CD4-positive, CD25-positive, alpha-beta regulatory T cell (primary cell): Measurements from ENCODE around the gene NSMF. TPM values are rescaled to one million over a fixed set of nuclear protein-coding genes. Genes with fewer than 3 reads are reported as not detected.

ENCODE experiments used
- ATAC-seq, 2 donors: fragments of 150-1000 bp; cut with Tn5 transposase; one replicate each; pipeline ENCODE4 v1.10.0; 2021; ENCODE audit warnings: low read depth in 2 of 2, moderate number of reproducible peaks in 2 of 2, moderate library complexity in 1 of 2
- DNase-seq, 3 donors: peaks; one replicate each; pipeline versions ENCODE4 v3.0.0 to v3.0.0-alpha.2; 2012 to 2022; ENCODE audit warnings: mixed read lengths in 1 of 3
- H3K27ac ChIP-seq: one replicate; pipeline ENCODE4 v1.7.0; 2013; ENCODE audit warnings: mild to moderate bottlenecking, low read length; ENCODE audit not compliant: insufficient read depth, poor library complexity, severe bottlenecking
- H3K27me3 ChIP-seq: one replicate; pipeline ENCODE4 v1.7.0; 2013; ENCODE audit warnings: low read length; ENCODE audit not compliant: control insufficient read depth, insufficient read depth
- H3K36me3 ChIP-seq: one replicate; pipeline ENCODE4 v1.7.0; 2013; ENCODE audit warnings: mild to moderate bottlenecking, low read length, moderate library complexity; ENCODE audit not compliant: control insufficient read depth, insufficient read depth
- H3K4me1 ChIP-seq: 2 replicates; pipeline ENCODE4 v1.7.0; 2013; ENCODE audit warnings: mild to moderate bottlenecking, low read length; ENCODE audit not compliant: insufficient read depth, control insufficient read depth, poor library complexity, severe bottlenecking
- H3K4me3 ChIP-seq: one replicate; pipeline ENCODE4 v1.7.0; 2013; ENCODE audit warnings: low read depth, mild to moderate bottlenecking, low read length, moderate library complexity
- H3K9me3 ChIP-seq, 2 experiments: 1 replicate in 1 of 2; 2 replicates in 1 of 2; pipeline ENCODE4 v1.7.0; 2013; ENCODE audit warnings: low read length in 2 of 2, mild to moderate bottlenecking in 1 of 2, moderate library complexity in 1 of 2; ENCODE audit not compliant: control insufficient read depth in 2 of 2
- H3K27ac Mint-ChIP-seq, 3 donors: one replicate each; pipeline ENCODE4 v1.8.0; 2020 to 2022; ENCODE audit warnings: mild to moderate bottlenecking in 3 of 3, mixed read lengths in 3 of 3, moderate library complexity in 2 of 3
- H3K27me3 Mint-ChIP-seq: one replicate; pipeline ENCODE4 v1.8.0; 2022; ENCODE audit warnings: mild to moderate bottlenecking, mixed read lengths
- H3K36me3 Mint-ChIP-seq: one replicate; pipeline ENCODE4 v1.8.0; 2020; ENCODE audit warnings: mixed read lengths
- H3K4me1 Mint-ChIP-seq, 4 donors: one replicate each; pipeline ENCODE4 v1.8.0; 2020 to 2022; ENCODE audit warnings: mixed read lengths in 4 of 4, mild to moderate bottlenecking in 1 of 4
- H3K4me3 Mint-ChIP-seq, 4 donors: one replicate each; pipeline ENCODE4 v1.8.0; 2020 to 2022; ENCODE audit warnings: mild to moderate bottlenecking in 4 of 4, mixed read lengths in 4 of 4, moderate library complexity in 3 of 4
- H3K9me3 Mint-ChIP-seq, 7 donors: one replicate each; pipeline ENCODE4 v1.8.0; 2020 to 2022; ENCODE audit warnings: mixed read lengths in 7 of 7, mild to moderate bottlenecking in 3 of 7, moderate library complexity in 2 of 7
- polyA plus RNA-seq, 4 donors: library from polyadenylated mRNA; unstranded; fragments of 300-500 nt; fragmentation: Illumina TruSeq; gene quantifications; one replicate each; pipeline ENCODE4 v1.2.3, GENCODE V29; 2021
- total RNA-seq: library from RNA; stranded (reverse); gene quantifications from one replicate; pipeline ENCODE4 v1.2.3, GENCODE V29; 2022

The NSMF gene
- total and polyA plus RNA-seq, 5 donors from 2014 or later, result 9.3 to 109 (median 13.8) TPM

- no peaks in the 10 kb centered on the region for H3K36me3 Mint-ChIP-seq
- H3K36me3 ChIP-seq, result no peaks in the 10 kb centered on the region
- no peaks in the 10 kb centered on the region for H3K27me3 ChIP-seq
- H3K27me3 Mint-ChIP-seq, result no peaks in the 10 kb centered on the region
- H3K9me3 ChIP-seq, result no peaks in the 10 kb centered on the region
- no peak overlapping the region for H3K4me3 ChIP-seq
- DNase-seq (no peak), ATAC-seq (no peak)
- H3K9me3 Mint-ChIP-seq, result no peaks in the 10 kb centered on the region
- no peak overlapping the region for H3K4me3 Mint-ChIP-seq
- H3K4me1 ChIP-seq, result no peaks in the 10 kb centered on the region
- no peak overlapping the region for H3K27ac ChIP-seq
- H3K4me1 Mint-ChIP-seq, result peaks cover 3 to 10% (median 5%) of the 10 kb centered on the region in 4 donors
- no peak overlapping the region for H3K27ac Mint-ChIP-seq
Observed at GRCh38 chr9:137488906-137489305, 29.8 kb upstream of the NSMF start.

DNA sequence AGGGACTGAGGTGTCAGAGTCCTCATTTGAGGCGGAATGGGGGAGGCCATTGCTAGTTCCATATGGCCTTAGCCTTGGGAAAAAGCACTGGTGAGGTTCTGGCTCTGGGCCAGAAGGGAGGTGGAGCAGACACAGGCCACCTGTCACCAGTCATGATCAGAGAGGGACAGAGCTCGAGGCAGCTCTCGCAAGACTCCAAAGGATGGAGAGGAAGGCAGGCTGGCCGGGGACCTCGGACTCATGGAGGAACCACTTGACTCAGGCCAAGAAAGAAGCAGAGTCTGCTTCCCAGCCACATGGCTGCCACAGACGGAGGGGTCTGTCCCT is 29.2 kb upstream of the NSMF start:
- ATAC-seq, result no peak
- peaks cover 3 to 10% (median 5%) of the 10 kb centered on the region in 4 donors for H3K4me1 Mint-ChIP-seq
- Histone ChIP-seq H3K4me3 (no peak overlapping the region), H3K27me3 (no peaks in the 10 kb centered on the region), H3K9me3 (no peaks in the 10 kb centered on the region), H3K36me3 (no peaks in the 10 kb centered on the region), H3K27ac (no peak overlapping the region), H3K4me1 (no peaks in the 10 kb centered on the region)
- no peaks in the 10 kb centered on the region for H3K36me3 Mint-ChIP-seq
- DNase-seq, result no peak
- H3K9me3 Mint-ChIP-seq, result no peaks in the 10 kb centered on the region
- no peak overlapping the region for H3K4me3 Mint-ChIP-seq
- H3K27me3 Mint-ChIP-seq, result no peaks in the 10 kb centered on the region
- no peak overlapping the region for H3K27ac Mint-ChIP-seq

DNA sequence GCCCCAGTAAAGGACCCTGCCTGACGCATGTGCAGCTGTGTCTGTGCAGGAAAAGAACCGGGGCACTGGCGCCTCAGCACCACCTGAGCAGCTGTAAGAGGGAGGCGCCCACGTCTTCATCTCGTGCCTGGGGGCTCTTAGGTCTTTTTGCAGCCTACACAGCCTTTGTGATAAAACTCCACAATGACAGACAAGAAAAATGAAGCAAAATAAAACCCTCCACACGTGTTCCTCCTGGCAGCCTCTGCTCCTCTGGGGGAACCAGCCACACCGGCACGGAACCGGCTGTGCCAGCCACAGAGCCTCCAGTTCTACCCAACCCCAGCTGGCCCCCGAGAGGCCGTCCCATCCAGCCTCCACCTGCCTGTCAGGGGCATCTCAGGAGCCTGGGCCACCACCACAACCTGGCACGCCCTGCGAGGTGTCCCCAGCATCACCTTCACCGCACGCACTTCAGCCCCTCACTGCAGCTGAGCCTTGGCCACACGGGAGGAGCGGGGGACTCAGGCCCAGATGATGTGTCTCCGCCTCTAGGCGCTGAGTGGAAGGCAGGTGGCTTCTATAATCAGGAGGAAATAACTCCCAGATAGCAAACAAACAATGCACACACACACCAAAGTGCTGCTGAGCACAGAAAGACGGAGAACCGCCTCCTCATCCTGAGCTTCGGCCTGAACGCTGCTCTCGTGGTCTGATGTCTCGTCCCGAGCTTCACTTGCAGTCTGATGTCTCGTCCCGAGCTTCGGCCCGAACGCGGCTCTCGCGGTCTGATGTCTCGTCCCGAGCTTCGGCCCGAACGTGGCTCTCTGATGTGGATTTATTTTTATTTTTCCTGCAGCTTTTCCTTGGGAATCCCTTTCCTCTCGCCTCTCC is 28.6 kb upstream of the NSMF start:
- H3K27me3 Mint-ChIP-seq, result no peaks in the 10 kb centered on the region
- Histone ChIP-seq H3K4me1 (no peaks in the 10 kb centered on the region), H3K4me3 (no peak overlapping the region), H3K9me3 (no peaks in the 10 kb centered on the region), H3K27ac (no peak overlapping the region), H3K27me3 (no peaks in the 10 kb centered on the region), H3K36me3 (no peaks in the 10 kb centered on the region)
- no peaks in the 10 kb centered on the region for H3K9me3 Mint-ChIP-seq
- H3K27ac Mint-ChIP-seq, result no peak overlapping the region
- H3K36me3 Mint-ChIP-seq, result no peaks in the 10 kb centered on the region
- DNase-seq, result no peak
- no peak overlapping the region for H3K4me3 Mint-ChIP-seq
- H3K4me1 Mint-ChIP-seq, result peaks cover 3 to 10% (median 5%) of the 10 kb centered on the region in 4 donors
- ATAC-seq, result no peak

DNA sequence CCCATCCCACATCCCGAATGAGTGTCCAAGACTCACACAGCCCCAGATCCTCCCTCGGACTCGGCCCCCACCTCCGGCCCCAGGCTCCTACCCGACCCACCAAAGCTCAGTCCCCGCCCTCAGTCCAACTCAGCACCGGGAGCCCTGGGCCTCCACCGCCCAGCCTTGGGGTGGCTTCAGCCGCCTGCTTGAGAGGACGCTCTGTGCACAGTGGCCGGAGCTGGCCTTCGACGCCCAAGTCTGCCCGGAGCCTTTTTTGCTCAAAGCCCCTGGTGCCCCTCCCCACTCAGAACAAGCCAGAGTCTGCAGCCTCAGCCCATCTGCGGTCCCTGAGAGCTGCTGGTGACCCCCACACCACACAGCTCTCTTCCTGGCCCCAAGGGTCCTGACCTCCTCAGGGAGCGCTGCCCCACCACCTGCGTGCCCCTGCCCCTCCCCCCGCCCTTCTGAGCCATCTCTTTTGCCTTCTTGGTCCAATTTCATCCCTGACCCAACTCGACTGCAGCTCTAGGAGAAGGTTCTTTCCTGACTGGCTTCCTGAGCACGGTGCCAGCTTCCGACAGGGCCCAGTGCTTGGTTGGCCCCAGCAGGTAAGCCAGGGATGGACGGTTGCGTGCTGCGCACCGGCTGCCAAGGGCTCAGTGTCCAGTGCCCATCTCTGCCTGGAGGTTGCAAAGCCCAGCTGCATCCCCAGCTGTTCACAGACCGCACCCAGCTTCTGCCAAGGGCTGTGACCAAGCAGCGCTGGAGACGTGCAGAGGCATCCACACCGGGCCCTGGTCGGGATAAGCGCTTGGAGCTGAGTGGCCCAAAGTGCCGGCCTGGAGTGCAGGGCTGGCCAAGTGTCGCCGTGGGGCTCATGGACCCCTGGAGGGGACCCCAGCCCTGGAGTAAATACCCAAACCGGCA is 27.7 kb upstream of the NSMF start:
- H3K4me1 ChIP-seq, result no peaks in the 10 kb centered on the region
- DNase-seq, result no peak
- H3K9me3 ChIP-seq, result no peaks in the 10 kb centered on the region
- no peak overlapping the region for H3K27ac ChIP-seq
- H3K27me3 ChIP-seq, result no peaks in the 10 kb centered on the region
- no peak overlapping the region for H3K4me3 ChIP-seq
- ATAC-seq, result no peak
- no peaks in the 10 kb centered on the region for H3K36me3 ChIP-seq
- Mint-ChIP-seq H3K36me3 (no peaks in the 10 kb centered on the region), H3K27me3 (no peaks in the 10 kb centered on the region), H3K4me1 (peaks cover 0 to 7% (median 5%) of the 10 kb centered on the region in 4 donors), H3K27ac (no peak overlapping the region), H3K9me3 (no peaks in the 10 kb centered on the region), H3K4me3 (no peak overlapping the region)

DNA sequence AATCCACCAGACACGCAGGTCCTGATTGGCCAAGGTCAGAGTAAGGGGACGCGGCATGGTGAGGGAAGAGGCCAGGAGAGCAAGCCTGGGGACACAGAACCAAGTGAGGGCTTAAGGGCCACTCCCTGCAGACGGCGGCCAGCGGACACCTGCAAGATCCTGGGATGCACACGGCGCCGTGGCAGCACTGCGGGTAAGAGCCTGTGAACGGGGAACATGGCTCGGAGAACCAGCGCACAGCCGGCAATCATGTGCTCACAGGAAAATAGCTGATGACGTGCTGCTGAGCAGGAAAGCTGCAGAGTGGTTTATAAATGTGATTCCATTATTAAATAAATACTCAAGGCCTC is 27.0 kb upstream of the NSMF start:
- no peak overlapping the region for H3K27ac ChIP-seq
- Mint-ChIP-seq H3K36me3 (no peaks in the 10 kb centered on the region), H3K9me3 (peaks cover 0 to 2% (median 0%) of the 10 kb centered on the region in 7 donors), H3K27me3 (peaks cover 5% of the 10 kb centered on the region), H3K27ac (no peak overlapping the region), H3K4me1 (peaks cover 0 to 7% (median 0%) of the 10 kb centered on the region in 4 donors), H3K4me3 (no peak overlapping the region)
- ATAC-seq (no peak), DNase-seq (no peak)
- H3K9me3 ChIP-seq, result no peaks in the 10 kb centered on the region
- H3K4me1 ChIP-seq, result no peaks in the 10 kb centered on the region
- no peaks in the 10 kb centered on the region for H3K27me3 ChIP-seq
- H3K36me3 ChIP-seq, result no peaks in the 10 kb centered on the region
- no peak overlapping the region for H3K4me3 ChIP-seq

- H3K4me1 ChIP-seq, result no peaks in the 10 kb centered on the region
- peaks cover 5% of the 10 kb centered on the region for H3K27me3 Mint-ChIP-seq
- no peak overlapping the region for H3K4me3 Mint-ChIP-seq
- no peak overlapping the region for H3K4me3 ChIP-seq
- peaks cover 0 to 2% (median 0%) of the 10 kb centered on the region in 4 donors for H3K4me1 Mint-ChIP-seq
- no peak overlapping the region for H3K27ac Mint-ChIP-seq
- no peaks in the 10 kb centered on the region for H3K27me3 ChIP-seq
- DNase-seq (no peak), ATAC-seq (no peak)
- peaks cover 0 to 2% (median 0%) of the 10 kb centered on the region in 7 donors for H3K9me3 Mint-ChIP-seq
- no peaks in the 10 kb centered on the region for H3K36me3 ChIP-seq
- no peaks in the 10 kb centered on the region for H3K36me3 Mint-ChIP-seq
- H3K27ac ChIP-seq, result no peak overlapping the region
- H3K9me3 ChIP-seq, result no peaks in the 10 kb centered on the region
Observed at GRCh38 chr9:137485343-137486140, 26.4 kb upstream of the NSMF start.

DNA sequence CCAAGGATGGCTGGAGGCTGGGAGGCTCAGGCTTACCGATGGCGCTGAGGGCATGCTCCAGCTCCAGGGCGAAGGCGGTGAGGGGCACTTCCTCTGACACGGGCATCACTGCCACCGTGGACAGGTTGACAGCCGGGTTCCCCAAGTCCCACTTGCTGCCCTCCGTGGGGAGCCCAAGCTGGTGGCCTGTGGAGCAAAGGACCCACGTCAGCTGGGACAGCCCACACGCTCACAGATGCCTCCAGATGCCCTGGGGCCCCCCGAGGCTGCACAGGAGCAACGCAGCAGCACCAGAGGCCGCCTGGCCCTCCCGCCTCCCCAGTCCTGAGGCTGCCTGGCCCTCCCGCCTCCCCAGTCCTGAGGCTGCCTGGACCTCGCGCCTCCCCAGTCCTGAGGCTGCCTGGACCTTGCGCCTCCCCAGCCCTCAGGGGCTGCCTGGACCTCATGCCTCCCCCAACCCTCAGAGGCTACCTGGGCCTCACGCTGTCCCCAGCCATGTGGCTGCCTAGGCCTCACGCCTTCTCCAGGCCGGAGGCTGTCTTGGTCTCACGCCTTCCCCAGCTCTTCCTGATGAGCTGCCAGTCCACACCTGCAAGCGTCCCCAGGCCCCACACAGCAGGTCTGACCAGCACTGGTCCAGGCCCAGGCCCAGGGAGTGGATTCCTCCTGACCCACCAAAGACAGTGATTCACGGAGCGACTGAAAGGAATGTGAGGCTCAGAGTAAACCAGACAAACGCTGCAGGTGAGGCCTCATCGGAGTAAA is 25.6 kb upstream of the NSMF start:
- no peak overlapping the region for H3K27ac Mint-ChIP-seq
- no peaks in the 10 kb centered on the region for H3K36me3 Mint-ChIP-seq
- peaks cover 5% of the 10 kb centered on the region for H3K27me3 Mint-ChIP-seq
- ATAC-seq (no peak), DNase-seq (no peak)
- H3K27ac ChIP-seq, result no peak overlapping the region
- no peaks in the 10 kb centered on the region for H3K9me3 ChIP-seq
- H3K36me3 ChIP-seq, result no peaks in the 10 kb centered on the region
- H3K4me3 ChIP-seq, result no peak overlapping the region
- H3K4me1 ChIP-seq, result no peaks in the 10 kb centered on the region
- no peaks in the 10 kb centered on the region for H3K4me1 Mint-ChIP-seq
- H3K27me3 ChIP-seq, result no peaks in the 10 kb centered on the region
- H3K9me3 Mint-ChIP-seq, result peaks cover 0 to 2% (median 0%) of the 10 kb centered on the region in 7 donors
- H3K4me3 Mint-ChIP-seq, result no peak overlapping the region
